ENCODE data around the gene CDKAL1. TPM values are rescaled to one million over a fixed set of nuclear protein-coding genes. Genes with fewer than 3 reads are reported as not detected.
A peak's percentile ranks its signal among the peaks of the same experiment; 100 is the strongest.

CDKAL1 gene
- total and polyA plus RNA-seq, 10 of the 15 experiments (the other 5 are each of a cell fraction or from before 2014, with no cell fraction given), result 10.7 to 26.9 (median 17.3) TPM

GRCh38 chr6:21022343-21023107, 488.3 kb downstream of the CDKAL1 start (continued):
- TF ChIP-seq NKRF (conservative IDR thresholded peaks at IDR 0.05) (no peak), TCF3 (IDR thresholded peaks at IDR 0.05; ENCODE audit: borderline replicate concordance, insufficient read depth, low read depth, low read length) (no peak)

GRCh38 chr6:21023210-21023609, 489.0 kb downstream of the CDKAL1 start:
- ChIA-PET RAD21 (ENCODE audit: unreplicated experiment) (interaction anchor here (1.0 to 4.5 kb wide), 15 partner anchors 14 to 565 kb away, joined by 3 to 40 read pairs (median 6); no protein-coding TSS in a partner anchor), POLR2A (interaction anchor here (0.5 to 1.7 kb wide), 7 partner anchors 15 to 505 kb away, joined by 3 to 5 read pairs (median 3); no protein-coding TSS in a partner anchor), SMC1A (ENCODE audit: uncharacterized antibody, unreplicated experiment) (interaction anchor here (0.7 to 5.3 kb wide), 21 partner anchors 10 to 806 kb away, joined by 3 to 63 read pairs (median 4); partner anchors contain the start of gene SOX4), CTCF (interaction anchor here (0.8 to 2.6 kb wide), 5 partner anchors 12 to 190 kb away, joined by 3 to 9 read pairs (median 6); no protein-coding TSS in a partner anchor)
- Histone ChIP-seq H3K36me3 (ENCODE audit: control insufficient read depth in 2 of 2, insufficient read depth in 2 of 2, low read length in 1 of 2) (no peaks in the 10 kb centered on the region), H2AFZ (ENCODE audit: control insufficient read depth, low read depth, low read length) (no peak overlapping the region), H4K20me1 (ENCODE audit: control insufficient read depth, insufficient read depth) (no peaks in the 10 kb centered on the region), H3K9me3 (replicated peaks; ENCODE audit: control insufficient read depth, insufficient read depth, low read length) (peaks cover 3% of the 10 kb centered on the region; the same call in 2 of the 3 replicates), H3K79me2 (ENCODE audit: control insufficient read depth, insufficient read depth, low read length) (no peaks in the 10 kb centered on the region), H3K4me1 (ENCODE audit: control insufficient read depth, insufficient read depth, low read length) (peaks cover 3% of the 10 kb centered on the region; the same call in 1 of the 2 replicates), H3K27ac (ENCODE audit: control insufficient read depth, insufficient read depth) (peak overlapping the region; percentile 83), H3K4me3 (no peak overlapping the region; the same call in 1 of the 2 replicates), H3K4me2 (ENCODE audit: control insufficient read depth, insufficient read depth) (peak overlapping the region; percentile 56; the same call in 1 of the 2 replicates), H3K9ac (ENCODE audit: control insufficient read depth, insufficient read depth, low read length) (no peak overlapping the region), H3K27me3 (replicated peaks in 1 of 2; ENCODE audit: control insufficient read depth in 2 of 2, insufficient read depth in 2 of 2, low read length in 1 of 2) (no peaks in the 10 kb centered on the region)
- 33% methylated on average over 3 of the region's 3 CpGs for WGBS (ENCODE audit: insufficient coverage, insufficient replicate concordance, low lambda C conversion rate, missing lambda C conversion rate)
- peak; percentile 40 for ATAC-seq
- no peak for FAIRE-seq
- intact Hi-C loops (cut with micrococcal nuclease; ENCODE audit: unreplicated experiment) (loop anchor here (2.0 to 5.0 kb wide), 4 partner anchors 136 to 414 kb away; no protein-coding TSS in a partner anchor), in situ Hi-C loops (cut with MboI) (loop anchor here (10.0 kb wide), 1 partner anchor 562 kb away; no protein-coding TSS in a partner anchor)
- BruUV-seq (replicated peaks), result no TSS peak
- no peak for DNase-seq (ENCODE audit: low read depth, low spot score)
- TF ChIP-seq ZNF24 (IDR thresholded peaks at IDR 0.05), result no peak
- TF ChIP-seq TCF7 (IDR thresholded peaks at IDR 0.05; ENCODE audit: borderline replicate concordance), result no peak
- TF ChIP-seq CBX5 (IDR thresholded peaks at IDR 0.05; ENCODE audit: low read depth), result no peak
- no peak for TF ChIP-seq NRF1 (conservative IDR thresholded peaks at IDR 0.05; ENCODE audit: low read depth, low read length)
- no peak for TF ChIP-seq RBBP5 (conservative IDR thresholded peaks at IDR 0.05)
- no peak for TF ChIP-seq SMAD5 (IDR thresholded peaks at IDR 0.05; ENCODE audit: low read depth)
- no peak for TF ChIP-seq NFYA (IDR thresholded peaks at IDR 0.05; ENCODE audit: borderline replicate concordance, low read depth, low read length)
- TF ChIP-seq CTCF (IDR thresholded peaks at IDR 0.05 in 2 of 3, conservative IDR thresholded peaks at IDR 0.05 in 1 of 3; ENCODE audit: control insufficient read depth in 2 of 3, extremely low read depth in 1 of 3, insufficient read depth in 1 of 3, low read depth in 3 of 3, low read length in 3 of 3), result no peak
- TF ChIP-seq HDAC6 (IDR thresholded peaks at IDR 0.05; ENCODE audit: unreplicated experiment), result no peak
- TF ChIP-seq RUNX3 (IDR thresholded peaks at IDR 0.05; ENCODE audit: low read length), result 0 out of 2 replicates have a peak, but pooled peaks have one; percentile 7
- no peak for TF ChIP-seq BMI1 (IDR thresholded peaks at IDR 0.05; ENCODE audit: borderline replicate concordance)
- TF ChIP-seq BACH1 (IDR thresholded peaks at IDR 0.05; ENCODE audit: borderline replicate concordance), result no peak
- TF ChIP-seq IRF3 (IDR thresholded peaks at IDR 0.05), result no peak
- peak; percentile 57 for TF ChIP-seq MEF2B (IDR thresholded peaks at IDR 0.05; ENCODE audit: partially characterized antibody, poor library complexity, severe bottlenecking)
- TF ChIP-seq ESRRA (IDR thresholded peaks at IDR 0.05; ENCODE audit: low read length), result peak; percentile 79; the same call in 1 of the 2 replicates
